ENCODE results near the gene RPS27L. TPM values are rescaled to one million over a fixed set of nuclear protein-coding genes. Genes with fewer than 3 reads are reported as not detected.

Gene RPS27L
- polyA plus RNA-seq, 4 donors = 146 to 612 (median 367) TPM

GRCh38 chr15:63181648-63182047 lies 24.4 kb upstream of the RPS27L start:
- H3K27ac ChIP-seq (ENCODE audit: low read depth in 1 of 3, low read length in 2 of 3) = no peak overlapping the region
- WGBS, 3 donors = 77 to 89% (median 78%) methylated on average over 2 of the region's 2 CpGs

GRCh38 chr15:63180746-63181145 lies 23.5 kb upstream of the RPS27L start:
- FAIRE-seq (no peak), DNase-seq (no peak)
- Histone ChIP-seq H3K27ac (ENCODE audit: low read depth in 1 of 3, low read length in 2 of 3) (no peak overlapping the region), H3K4me3 (ENCODE audit: low read depth in 1 of 3, low read length in 3 of 3) (no peak overlapping the region), H3K36me3 (ENCODE audit: control insufficient read depth in 3 of 3, insufficient read depth in 2 of 3, low read depth in 1 of 3, low read length in 3 of 3) (no peaks in the 10 kb centered on the region), H3K4me1 (ENCODE audit: control insufficient read depth in 3 of 3, insufficient read depth in 2 of 3, low read depth in 1 of 3, low read length in 2 of 3) (no peaks in the 10 kb centered on the region), H3K27me3 (ENCODE audit: control insufficient read depth in 3 of 3, insufficient read depth in 3 of 3, low read length in 3 of 3) (no peaks in the 10 kb centered on the region), H3K9me3 (ENCODE audit: control insufficient read depth in 2 of 2, insufficient read depth in 1 of 2, low read depth in 1 of 2, low read length in 1 of 2) (no peaks in the 10 kb centered on the region)
- 90 to 93% (median 93%) methylated on average over 2 of the region's 2 CpGs for WGBS, 3 donors

More at GRCh38 chr15:63181648-63182047, 24.4 kb upstream of the RPS27L start:
- Histone ChIP-seq H3K4me3 (ENCODE audit: low read depth in 1 of 3, low read length in 3 of 3) (no peak overlapping the region), H3K9me3 (ENCODE audit: control insufficient read depth in 2 of 2, insufficient read depth in 1 of 2, low read depth in 1 of 2, low read length in 1 of 2) (no peaks in the 10 kb centered on the region), H3K4me1 (ENCODE audit: control insufficient read depth in 3 of 3, insufficient read depth in 2 of 3, low read depth in 1 of 3, low read length in 2 of 3) (no peaks in the 10 kb centered on the region), H3K27me3 (ENCODE audit: control insufficient read depth in 3 of 3, insufficient read depth in 3 of 3, low read length in 3 of 3) (no peaks in the 10 kb centered on the region), H3K36me3 (ENCODE audit: control insufficient read depth in 3 of 3, insufficient read depth in 2 of 3, low read depth in 1 of 3, low read length in 3 of 3) (no peaks in the 10 kb centered on the region)
- no peak for DNase-seq
- no peak for FAIRE-seq

GRCh38 chr15:63178034-63178433 lies 20.8 kb upstream of the RPS27L start:
- no peak for FAIRE-seq

GRCh38 chr15:63176302-63176701 lies 19.0 kb upstream of the RPS27L start:
- WGBS, 3 donors = 92 to 98% (median 96%) methylated on average over 3 of the region's 3 CpGs
- DNase-seq = no peak
- no peaks in the 10 kb centered on the region for H3K9me3 ChIP-seq (ENCODE audit: control insufficient read depth in 2 of 2, insufficient read depth in 1 of 2, low read depth in 1 of 2, low read length in 1 of 2)
- no peaks in the 10 kb centered on the region for H3K4me1 ChIP-seq (ENCODE audit: control insufficient read depth in 3 of 3, insufficient read depth in 2 of 3, low read depth in 1 of 3, low read length in 2 of 3)
- no peak overlapping the region for H3K4me3 ChIP-seq (ENCODE audit: low read depth in 1 of 3, low read length in 3 of 3)
- H3K27me3 ChIP-seq (ENCODE audit: control insufficient read depth in 3 of 3, insufficient read depth in 3 of 3, low read length in 3 of 3) = no peaks in the 10 kb centered on the region
- FAIRE-seq = no peak
- H3K36me3 ChIP-seq (ENCODE audit: control insufficient read depth in 3 of 3, insufficient read depth in 2 of 3, low read depth in 1 of 3, low read length in 3 of 3) = no peaks in the 10 kb centered on the region
- H3K27ac ChIP-seq (ENCODE audit: low read depth in 1 of 3, low read length in 2 of 3) = no peak overlapping the region

More at GRCh38 chr15:63178034-63178433, 20.8 kb upstream of the RPS27L start:
- 26 to 46% (median 31%) methylated on average over 5 of the region's 5 CpGs for WGBS, 3 donors
- Histone ChIP-seq H3K27ac (ENCODE audit: low read depth in 1 of 3, low read length in 2 of 3) (no peak overlapping the region), H3K27me3 (ENCODE audit: control insufficient read depth in 3 of 3, insufficient read depth in 3 of 3, low read length in 3 of 3) (no peaks in the 10 kb centered on the region), H3K4me1 (ENCODE audit: control insufficient read depth in 3 of 3, insufficient read depth in 2 of 3, low read depth in 1 of 3, low read length in 2 of 3) (no peaks in the 10 kb centered on the region), H3K4me3 (ENCODE audit: low read depth in 1 of 3, low read length in 3 of 3) (no peak overlapping the region), H3K36me3 (ENCODE audit: control insufficient read depth in 3 of 3, insufficient read depth in 2 of 3, low read depth in 1 of 3, low read length in 3 of 3) (no peaks in the 10 kb centered on the region), H3K9me3 (ENCODE audit: control insufficient read depth in 2 of 2, insufficient read depth in 1 of 2, low read depth in 1 of 2, low read length in 1 of 2) (no peaks in the 10 kb centered on the region)
- DNase-seq = peak in 1 of 2 donors; percentile 25

GRCh38 chr15:63172851-63173451 lies 15.7 kb upstream of the RPS27L start:
- WGBS, 3 donors = 71 to 87% (median 85%) methylated on average over 3 of the region's 3 CpGs
- FAIRE-seq (no peak), DNase-seq (no peak)
- H3K4me1 ChIP-seq (ENCODE audit: control insufficient read depth in 3 of 3, insufficient read depth in 2 of 3, low read depth in 1 of 3, low read length in 2 of 3) = no peaks in the 10 kb centered on the region
- H3K9me3 ChIP-seq (ENCODE audit: control insufficient read depth in 2 of 2, insufficient read depth in 1 of 2, low read depth in 1 of 2, low read length in 1 of 2) = no peaks in the 10 kb centered on the region
- H3K27me3 ChIP-seq (ENCODE audit: control insufficient read depth in 3 of 3, insufficient read depth in 3 of 3, low read length in 3 of 3) = no peaks in the 10 kb centered on the region
- H3K36me3 ChIP-seq (ENCODE audit: control insufficient read depth in 3 of 3, insufficient read depth in 2 of 3, low read depth in 1 of 3, low read length in 3 of 3) = no peaks in the 10 kb centered on the region
- H3K27ac ChIP-seq (ENCODE audit: low read depth in 1 of 3, low read length in 2 of 3) = no peak overlapping the region
- no peak overlapping the region for H3K4me3 ChIP-seq (ENCODE audit: low read depth in 1 of 3, low read length in 3 of 3)

- FAIRE-seq (no peak), DNase-seq (no peak)
- Histone ChIP-seq H3K27ac (ENCODE audit: low read depth in 1 of 3, low read length in 2 of 3) (no peak overlapping the region), H3K4me1 (ENCODE audit: control insufficient read depth in 3 of 3, insufficient read depth in 2 of 3, low read depth in 1 of 3, low read length in 2 of 3) (no peaks in the 10 kb centered on the region), H3K27me3 (ENCODE audit: control insufficient read depth in 3 of 3, insufficient read depth in 3 of 3, low read length in 3 of 3) (no peaks in the 10 kb centered on the region), H3K36me3 (ENCODE audit: control insufficient read depth in 3 of 3, insufficient read depth in 2 of 3, low read depth in 1 of 3, low read length in 3 of 3) (no peaks in the 10 kb centered on the region), H3K4me3 (ENCODE audit: low read depth in 1 of 3, low read length in 3 of 3) (no peak overlapping the region), H3K9me3 (ENCODE audit: control insufficient read depth in 2 of 2, insufficient read depth in 1 of 2, low read depth in 1 of 2, low read length in 1 of 2) (no peaks in the 10 kb centered on the region)
- 92 to 97% (median 95%) methylated on average over 5 of the region's 5 CpGs for WGBS, 3 donors
These were observed 15.1 kb upstream of the RPS27L start for GRCh38 chr15:63172376-63172775.

- no peak overlapping the region for H3K4me3 ChIP-seq (ENCODE audit: low read depth in 1 of 3, low read length in 3 of 3)
- no peaks in the 10 kb centered on the region for H3K27me3 ChIP-seq (ENCODE audit: control insufficient read depth in 3 of 3, insufficient read depth in 3 of 3, low read length in 3 of 3)
- FAIRE-seq (no peak), DNase-seq (no peak)
- no peak overlapping the region for H3K27ac ChIP-seq (ENCODE audit: low read depth in 1 of 3, low read length in 2 of 3)
- no peaks in the 10 kb centered on the region for H3K4me1 ChIP-seq (ENCODE audit: control insufficient read depth in 3 of 3, insufficient read depth in 2 of 3, low read depth in 1 of 3, low read length in 2 of 3)
- no peaks in the 10 kb centered on the region for H3K36me3 ChIP-seq (ENCODE audit: control insufficient read depth in 3 of 3, insufficient read depth in 2 of 3, low read depth in 1 of 3, low read length in 3 of 3)
- WGBS, 3 donors = 79 to 96% (median 92%) methylated on average over 2 of the region's 2 CpGs
- H3K9me3 ChIP-seq (ENCODE audit: control insufficient read depth in 2 of 2, insufficient read depth in 1 of 2, low read depth in 1 of 2, low read length in 1 of 2) = no peaks in the 10 kb centered on the region
These were observed 12.5 kb upstream of the RPS27L start for GRCh38 chr15:63169788-63170187.

GRCh38 chr15:63166219-63166618 lies 8.9 kb upstream of the RPS27L start:
- H3K4me3 ChIP-seq (ENCODE audit: low read depth in 1 of 3, low read length in 3 of 3) = no peak overlapping the region
- H3K27ac ChIP-seq (ENCODE audit: low read depth in 1 of 3, low read length in 2 of 3) = no peak overlapping the region
- peaks cover 0 to 2% (median 0%) of the 10 kb centered on the region in 3 donors for H3K36me3 ChIP-seq (ENCODE audit: control insufficient read depth in 3 of 3, insufficient read depth in 2 of 3, low read depth in 1 of 3, low read length in 3 of 3)
- no peaks in the 10 kb centered on the region for H3K9me3 ChIP-seq (ENCODE audit: control insufficient read depth in 2 of 2, insufficient read depth in 1 of 2, low read depth in 1 of 2, low read length in 1 of 2)
- WGBS, 3 donors = 90 to 98% (median 91%) methylated on average over 2 of the region's 2 CpGs
- peak in 1 of 2 donors; percentile 32 for DNase-seq
- no peaks in the 10 kb centered on the region for H3K27me3 ChIP-seq (ENCODE audit: control insufficient read depth in 3 of 3, insufficient read depth in 3 of 3, low read length in 3 of 3)
- H3K4me1 ChIP-seq (ENCODE audit: control insufficient read depth in 3 of 3, insufficient read depth in 2 of 3, low read depth in 1 of 3, low read length in 2 of 3) = no peaks in the 10 kb centered on the region
- no peak for FAIRE-seq

All from small intestine (tissue), 7 donors.